Upper lobe of right lung (tissue), 1 donor: ENCODE results near the gene CHCHD6. TPM values are rescaled to one million over a fixed set of nuclear protein-coding genes. Genes with fewer than 3 reads are reported as not detected.

Experiments
- ATAC-seq: fragments of 200-7000 bp; cut with Tn5 transposase; one replicate; pipeline ENCODE4 v1.9.1; 2020; ENCODE audit warnings: mild to moderate bottlenecking, moderate library complexity
- DNase-seq: peaks from one replicate; pipeline ENCODE4 v3.0.0-alpha.2; 2020
- H3K27ac ChIP-seq: fragments of 200-600 bp; one replicate; pipeline ENCODE4 v1.8.0; 2022
- H3K27me3 ChIP-seq: fragments of 200-600 bp; one replicate; pipeline ENCODE4 v1.8.0; 2022; ENCODE audit warnings: mild to moderate bottlenecking
- H3K36me3 ChIP-seq: fragments of 200-600 bp; one replicate; pipeline ENCODE4 v1.8.0; 2022
- H3K4me1 ChIP-seq: fragments of 200-600 bp; one replicate; pipeline ENCODE4 v1.8.0; 2022
- H3K4me3 ChIP-seq: fragments of 200-600 bp; one replicate; pipeline ENCODE4 v1.8.0; 2022; ENCODE audit warnings: mild to moderate bottlenecking
- H3K9me3 ChIP-seq: fragments of 200-600 bp; one replicate; pipeline ENCODE4 v1.8.0; 2022
- intact Hi-C: fragments of 100-400 bp; cut with DNase I; formaldehyde crosslinking; loops from one replicate; pipeline ENCODE4 v1.11.0; 2022
- total RNA-seq: library from RNA; stranded (reverse); fragmentation: NEBNext Ultra II Directional; extraction: Animal tissue kit (Norgen Biotek cat#: 25700); gene quantifications from one replicate; pipeline ENCODE4 v1.2.1, GENCODE V29; 2021
- TF ChIP-seq, protein P1 (sequence below): fragments of 200-600 bp; IDR thresholded peaks from one replicate; pipeline ENCODE4 v1.8.0; 2022; ENCODE audit warnings: antibody characterized with exemption
- donor health status: DM: no; HTN: yes; CAD: no; lungs with severe emphysema.

CHCHD6 gene
- total RNA-seq, 1 donor from 2014 or later = 17.1 TPM

DNA sequence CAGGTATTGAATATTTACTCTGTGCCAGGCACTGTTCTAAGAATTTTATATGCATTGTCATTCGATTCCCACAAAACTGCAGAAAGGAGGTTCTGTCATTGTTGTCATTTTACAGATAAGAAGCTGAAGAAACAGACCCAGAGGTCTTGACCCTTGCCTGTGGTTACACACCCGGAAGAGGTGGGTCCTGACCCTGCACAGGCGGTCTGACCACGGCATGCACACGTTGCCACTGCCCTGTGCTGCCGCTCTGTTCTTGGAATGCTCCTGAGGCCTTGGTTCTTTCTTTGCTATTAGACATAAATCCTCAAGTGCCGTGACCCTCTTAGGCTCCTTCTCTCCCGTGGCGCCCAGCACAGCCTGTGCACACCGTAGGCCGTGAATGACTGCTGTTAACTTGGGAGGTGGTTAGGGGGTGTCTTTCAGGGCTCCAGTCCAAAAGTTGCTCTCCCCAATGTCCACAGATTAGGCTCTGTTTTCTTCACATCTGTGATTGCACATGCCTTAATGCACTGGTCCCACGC is 204.8 kb downstream of the CHCHD6 start:
- Histone ChIP-seq H3K27ac (no peak overlapping the region), H3K27me3 (no peaks in the 10 kb centered on the region), H3K4me3 (no peak overlapping the region), H3K9me3 (no peaks in the 10 kb centered on the region), H3K36me3 (no peaks in the 10 kb centered on the region), H3K4me1 (peaks cover 24% of the 10 kb centered on the region)
- TF ChIP-seq, protein P1, sequence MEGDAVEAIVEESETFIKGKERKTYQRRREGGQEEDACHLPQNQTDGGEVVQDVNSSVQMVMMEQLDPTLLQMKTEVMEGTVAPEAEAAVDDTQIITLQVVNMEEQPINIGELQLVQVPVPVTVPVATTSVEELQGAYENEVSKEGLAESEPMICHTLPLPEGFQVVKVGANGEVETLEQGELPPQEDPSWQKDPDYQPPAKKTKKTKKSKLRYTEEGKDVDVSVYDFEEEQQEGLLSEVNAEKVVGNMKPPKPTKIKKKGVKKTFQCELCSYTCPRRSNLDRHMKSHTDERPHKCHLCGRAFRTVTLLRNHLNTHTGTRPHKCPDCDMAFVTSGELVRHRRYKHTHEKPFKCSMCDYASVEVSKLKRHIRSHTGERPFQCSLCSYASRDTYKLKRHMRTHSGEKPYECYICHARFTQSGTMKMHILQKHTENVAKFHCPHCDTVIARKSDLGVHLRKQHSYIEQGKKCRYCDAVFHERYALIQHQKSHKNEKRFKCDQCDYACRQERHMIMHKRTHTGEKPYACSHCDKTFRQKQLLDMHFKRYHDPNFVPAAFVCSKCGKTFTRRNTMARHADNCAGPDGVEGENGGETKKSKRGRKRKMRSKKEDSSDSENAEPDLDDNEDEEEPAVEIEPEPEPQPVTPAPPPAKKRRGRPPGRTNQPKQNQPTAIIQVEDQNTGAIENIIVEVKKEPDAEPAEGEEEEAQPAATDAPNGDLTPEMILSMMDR = no peak
- DNase-seq = no peak
- intact Hi-C loops = no loop called here
- peak; percentile 54 for ATAC-seq

DNA sequence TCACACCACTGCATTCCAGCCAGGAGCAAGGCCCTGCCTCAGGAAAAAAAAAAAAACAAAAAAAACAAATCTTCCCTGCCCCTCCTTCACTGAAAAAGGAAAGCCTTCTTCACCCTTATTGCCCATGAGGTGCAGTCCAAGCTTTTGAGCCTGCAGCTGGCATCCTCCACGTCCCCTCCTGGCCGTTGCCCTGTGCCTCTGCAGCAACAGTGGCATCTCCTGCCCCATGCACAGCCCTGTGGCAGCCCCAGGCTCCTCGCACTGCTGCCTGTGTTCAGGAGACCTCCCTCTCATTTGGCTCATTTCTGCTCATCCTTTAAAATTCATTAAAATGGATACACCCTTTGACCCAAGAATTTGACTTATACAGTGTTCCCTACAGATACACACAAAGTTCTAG is 206.2 kb downstream of the CHCHD6 start:
- Histone ChIP-seq H3K36me3 (no peaks in the 10 kb centered on the region), H3K4me3 (no peak overlapping the region), H3K9me3 (no peaks in the 10 kb centered on the region), H3K27me3 (no peaks in the 10 kb centered on the region), H3K4me1 (peaks cover 24% of the 10 kb centered on the region), H3K27ac (no peak overlapping the region)
- intact Hi-C loops = no loop called here
- ATAC-seq (no peak), DNase-seq (no peak)
- TF ChIP-seq, protein P1 = no peak

DNA sequence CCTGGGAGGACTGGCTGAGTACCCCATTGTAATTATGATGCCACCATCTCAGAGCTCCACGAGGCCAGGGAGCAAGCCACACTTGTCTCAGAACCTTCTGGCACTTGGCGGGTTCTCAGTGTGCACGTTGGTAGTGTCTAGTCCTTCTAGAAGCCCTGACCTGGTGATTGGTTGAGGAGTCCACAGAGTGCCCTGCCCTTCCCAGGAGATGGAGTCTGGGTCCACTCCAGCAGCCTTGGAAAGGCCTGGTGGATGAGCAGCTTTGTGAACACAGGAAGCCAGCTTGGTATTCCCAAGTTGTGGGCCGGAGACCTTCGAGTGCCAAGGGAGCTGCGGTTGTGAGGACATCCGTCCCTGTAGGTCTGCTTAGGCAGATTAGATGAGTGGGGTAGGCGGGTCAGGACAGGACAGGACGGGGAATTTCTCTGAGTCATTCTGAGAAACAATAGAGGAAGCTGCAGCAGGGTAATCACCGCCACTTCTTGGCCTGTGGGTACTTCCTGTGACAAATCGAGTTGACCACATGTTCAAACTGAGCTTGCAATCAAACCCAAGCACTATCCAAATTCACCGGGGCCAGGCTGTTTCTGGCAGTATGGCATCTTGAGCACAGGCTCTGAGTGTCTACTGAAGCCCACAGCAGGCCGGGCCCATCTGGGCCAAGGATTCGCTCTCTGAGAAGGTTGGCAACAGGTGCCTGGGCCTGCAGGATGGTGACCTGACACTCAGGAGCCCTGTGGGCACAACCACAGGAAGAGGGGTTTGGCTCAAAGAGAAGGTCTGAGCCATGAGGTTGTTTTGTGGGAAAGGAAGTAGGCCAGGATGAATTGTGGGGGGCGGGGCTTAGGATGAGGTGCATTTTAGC is 207.4 kb downstream of the CHCHD6 start:
- Histone ChIP-seq H3K9me3 (no peaks in the 10 kb centered on the region), H3K4me1 (peaks cover 24% of the 10 kb centered on the region), H3K27me3 (no peaks in the 10 kb centered on the region), H3K27ac (peak overlapping the region; percentile 53), H3K4me3 (no peak overlapping the region), H3K36me3 (no peaks in the 10 kb centered on the region)
- no peak for DNase-seq
- intact Hi-C loops = no loop called here
- ATAC-seq = peak; percentile 93
- TF ChIP-seq, protein P1 = no peak

DNA sequence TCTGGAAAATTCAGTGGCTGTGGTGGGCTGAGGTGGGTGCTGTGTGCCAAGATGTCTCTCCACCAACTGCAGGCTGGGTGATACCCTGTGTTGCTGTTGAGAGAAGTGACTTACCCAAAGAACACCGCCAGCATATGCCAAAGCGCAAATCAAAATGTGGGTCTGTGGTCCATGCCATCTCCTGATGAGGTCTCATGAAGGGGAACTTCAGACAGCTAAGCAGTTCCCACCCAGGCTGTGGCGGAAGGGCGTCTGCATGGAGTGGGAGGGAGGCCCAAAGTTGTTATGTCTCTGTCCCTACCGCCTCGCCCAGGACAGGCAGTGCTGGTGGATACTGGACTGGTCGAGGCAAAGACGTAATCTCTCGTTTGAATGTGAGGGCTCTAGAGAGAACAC is 208.0 kb downstream of the CHCHD6 start:
- Histone ChIP-seq H3K36me3 (no peaks in the 10 kb centered on the region), H3K27ac (peak overlapping the region; percentile 53), H3K4me3 (no peak overlapping the region), H3K4me1 (peaks cover 24% of the 10 kb centered on the region), H3K9me3 (no peaks in the 10 kb centered on the region), H3K27me3 (no peaks in the 10 kb centered on the region)
- ATAC-seq (peak; percentile 51), DNase-seq (no peak)
- intact Hi-C loops = no loop called here
- TF ChIP-seq, protein P1 = no peak

DNA sequence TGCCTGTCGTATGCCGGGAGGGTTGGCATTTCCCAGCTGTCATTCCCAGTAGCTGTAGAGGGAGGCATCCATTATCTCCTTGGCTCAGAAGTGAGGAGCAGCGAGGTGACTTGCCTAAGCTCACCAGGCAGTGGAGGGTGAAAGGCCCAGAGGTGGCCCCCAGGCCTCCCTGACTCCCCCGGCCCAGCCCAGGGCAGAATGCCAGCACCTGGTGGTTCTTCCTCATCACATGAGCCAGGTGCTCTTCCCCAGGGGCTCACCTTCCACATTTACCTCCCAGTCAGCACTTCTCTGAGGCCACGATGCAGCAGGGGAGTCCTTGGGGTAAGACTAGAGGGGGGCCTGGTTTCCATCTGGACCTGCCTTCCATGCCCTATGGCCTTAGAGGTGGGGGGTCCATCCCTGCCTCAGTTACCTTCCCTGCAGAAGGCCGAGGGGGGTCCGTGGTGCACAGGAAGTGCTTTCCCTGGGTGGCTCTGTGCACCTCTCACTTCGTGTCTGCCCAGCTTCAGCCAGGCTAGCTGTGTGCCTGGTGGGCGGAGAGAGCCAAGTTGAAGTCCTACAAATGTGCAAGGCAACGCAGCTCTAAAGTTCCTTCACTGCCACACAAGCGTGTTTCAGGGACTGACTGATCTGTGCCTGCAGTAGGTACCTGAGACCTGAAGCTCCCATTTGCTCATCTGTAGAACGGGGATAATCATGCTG is 208.6 kb downstream of the CHCHD6 start:
- TF ChIP-seq, protein P1 = no peak
- no peak for ATAC-seq
- DNase-seq = no peak
- intact Hi-C loops = no loop called here
- Histone ChIP-seq H3K9me3 (no peaks in the 10 kb centered on the region), H3K36me3 (no peaks in the 10 kb centered on the region), H3K27ac (no peak overlapping the region), H3K4me1 (peaks cover 24% of the 10 kb centered on the region), H3K4me3 (no peak overlapping the region), H3K27me3 (no peaks in the 10 kb centered on the region)
